Inflammatory macrophage (primary cell): Measurements from ENCODE around the gene DNMT3A.

ENCODE experiments used
- DNase-seq, 2 donors: peaks; one replicate each; pipeline ENCODE4 v3.0.0-alpha.2; 2020 to 2022

Gene DNMT3A

GRCh38 chr2:25342372-25343186 lies 854 bp upstream of the DNMT3A start:
- peak; percentile 78 for DNase-seq

GRCh38 chr2:25341011-25341727 lies 556 bp downstream of the DNMT3A start:
- peak in 1 of 2 donors; percentile 40 for DNase-seq

- DNase-seq: peak in 1 of 2 donors; percentile 26
Measured at GRCh38 chr2:25340181-25340921, 1.4 kb downstream of the DNMT3A start.

DNA sequence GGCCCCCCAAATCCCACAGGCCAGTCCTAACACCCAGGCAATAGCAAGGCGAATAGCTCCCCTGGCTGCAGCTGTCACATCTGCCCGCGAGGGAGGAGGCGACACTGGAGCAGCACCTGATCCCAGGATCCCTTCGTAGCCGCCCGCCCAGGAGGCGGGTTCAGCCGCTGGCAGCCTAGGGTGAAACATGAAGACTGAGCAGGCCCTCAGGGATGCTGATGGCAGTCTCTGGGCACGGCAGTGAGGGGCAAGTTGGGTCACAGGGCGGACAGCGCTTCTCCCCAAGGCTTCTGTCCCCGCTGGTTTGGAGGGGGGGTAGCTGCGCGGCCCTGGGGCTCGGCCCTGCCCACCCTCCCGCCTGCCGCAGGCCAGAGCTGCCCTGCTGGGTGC lies 1.9 kb downstream of the DNMT3A start:
- no peak for DNase-seq

DNA sequence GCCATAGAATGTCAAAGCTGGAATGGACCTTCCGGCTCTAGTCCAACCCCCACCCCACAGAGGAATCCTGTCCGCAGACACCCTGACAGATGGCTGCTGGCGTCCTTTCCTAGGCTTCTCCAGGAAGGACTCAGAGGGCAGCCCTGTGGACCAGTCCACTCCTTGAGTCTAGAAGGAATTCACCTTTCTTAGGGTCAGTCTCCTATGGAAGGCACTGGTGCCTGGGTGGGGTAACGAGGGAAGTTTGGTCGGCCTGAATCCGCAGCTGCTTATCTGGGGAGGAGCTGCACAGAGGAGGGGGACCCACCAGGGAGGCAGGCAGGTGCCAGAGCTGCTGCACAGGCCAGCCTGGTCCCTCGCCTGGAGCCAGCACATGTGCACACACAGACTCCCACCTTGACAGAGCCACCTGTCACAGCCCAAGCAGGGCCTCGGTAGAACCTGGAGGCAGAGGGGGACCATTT lies 2.5 kb downstream of the DNMT3A start:
- DNase-seq: no peak

- no peak for DNase-seq
Measured at GRCh38 chr2:25338401-25338800, 3.3 kb downstream of the DNMT3A start.

GRCh38 chr2:25337891-25338290 lies 3.8 kb downstream of the DNMT3A start:
- DNase-seq: no peak

GRCh38 chr2:25337276-25337675 lies 4.4 kb downstream of the DNMT3A start:
- DNase-seq: no peak

DNA sequence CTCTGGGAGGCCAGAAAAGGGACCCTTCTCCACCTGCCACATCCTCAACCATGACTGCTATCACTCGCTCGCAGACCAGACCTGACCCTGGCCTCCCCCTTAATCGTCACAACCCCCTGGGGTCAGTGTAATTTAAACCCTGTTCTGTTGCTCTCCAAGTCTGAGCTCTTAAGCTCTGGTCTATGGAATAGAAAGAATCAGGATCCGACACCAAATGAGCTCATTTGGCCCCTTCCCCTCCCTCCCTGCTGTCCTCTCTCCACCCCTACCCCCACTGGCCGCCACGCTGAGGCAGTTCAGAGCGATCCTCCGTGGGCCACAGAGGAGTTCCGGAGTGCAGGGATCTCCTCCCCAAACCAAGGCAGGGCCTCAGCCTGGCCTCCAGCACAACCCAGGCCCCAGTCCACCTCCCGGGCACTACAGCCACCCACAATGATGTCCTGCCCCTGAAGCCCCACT lies 5.3 kb downstream of the DNMT3A start:
- no peak for DNase-seq

GRCh38 chr2:25335971-25336370 lies 5.8 kb downstream of the DNMT3A start:
- no peak for DNase-seq

GRCh38 chr2:25335204-25335603 lies 6.5 kb downstream of the DNMT3A start:
- no peak for DNase-seq

DNA sequence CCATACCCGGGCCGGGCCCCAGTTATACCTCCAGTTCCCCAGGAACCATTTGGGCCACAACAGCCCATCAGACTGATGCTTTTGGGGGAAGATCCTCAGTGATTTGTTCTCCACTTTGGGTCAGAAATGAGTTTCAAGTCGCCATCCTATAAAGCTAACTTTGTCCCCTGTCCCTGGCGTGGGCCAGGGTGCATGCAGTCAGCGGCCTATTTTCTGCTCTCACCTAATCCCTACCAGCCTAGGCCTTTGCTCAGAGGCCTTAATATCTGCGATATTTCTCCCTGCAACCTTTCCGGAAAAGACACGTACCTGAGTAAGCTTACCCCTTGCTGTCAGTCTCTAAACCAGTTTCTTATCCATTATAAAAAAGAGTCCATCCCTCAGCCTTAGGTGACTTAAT lies 7.2 kb downstream of the DNMT3A start:
- DNase-seq: no peak

GRCh38 chr2:25333981-25334380 lies 7.7 kb downstream of the DNMT3A start:
- no peak for DNase-seq

DNA sequence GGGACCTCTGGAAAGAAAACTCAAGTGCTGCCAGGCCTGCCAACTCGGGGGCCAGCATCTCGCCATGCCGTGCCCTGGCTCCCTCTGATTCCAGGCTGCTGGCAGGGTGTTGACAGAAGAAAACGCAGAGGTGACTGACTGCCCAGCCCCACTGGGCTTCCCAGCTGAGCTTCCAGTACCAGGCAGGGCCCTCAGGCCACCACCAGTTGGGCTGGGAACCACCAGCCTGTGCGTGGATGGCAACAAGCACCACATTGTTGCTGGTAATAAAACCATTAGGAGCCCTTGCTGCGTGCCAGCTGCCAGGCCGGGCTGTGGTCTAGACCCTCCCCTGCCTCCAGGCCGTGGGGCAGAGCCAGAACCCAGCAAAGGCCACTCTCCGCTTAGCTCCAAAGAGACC lies 9.2 kb downstream of the DNMT3A start:
- no peak for DNase-seq

GRCh38 chr2:25331686-25332365 lies 9.9 kb downstream of the DNMT3A start:
- DNase-seq: peak in 1 of 2 donors; percentile 28

GRCh38 chr2:25330937-25331336 lies 10.8 kb downstream of the DNMT3A start:
- no peak for DNase-seq

- no peak for DNase-seq
Measured at GRCh38 chr2:25330273-25330672, 11.5 kb downstream of the DNMT3A start.

GRCh38 chr2:25328152-25329085 lies 13.3 kb downstream of the DNMT3A start:
- DNase-seq: no peak

DNA sequence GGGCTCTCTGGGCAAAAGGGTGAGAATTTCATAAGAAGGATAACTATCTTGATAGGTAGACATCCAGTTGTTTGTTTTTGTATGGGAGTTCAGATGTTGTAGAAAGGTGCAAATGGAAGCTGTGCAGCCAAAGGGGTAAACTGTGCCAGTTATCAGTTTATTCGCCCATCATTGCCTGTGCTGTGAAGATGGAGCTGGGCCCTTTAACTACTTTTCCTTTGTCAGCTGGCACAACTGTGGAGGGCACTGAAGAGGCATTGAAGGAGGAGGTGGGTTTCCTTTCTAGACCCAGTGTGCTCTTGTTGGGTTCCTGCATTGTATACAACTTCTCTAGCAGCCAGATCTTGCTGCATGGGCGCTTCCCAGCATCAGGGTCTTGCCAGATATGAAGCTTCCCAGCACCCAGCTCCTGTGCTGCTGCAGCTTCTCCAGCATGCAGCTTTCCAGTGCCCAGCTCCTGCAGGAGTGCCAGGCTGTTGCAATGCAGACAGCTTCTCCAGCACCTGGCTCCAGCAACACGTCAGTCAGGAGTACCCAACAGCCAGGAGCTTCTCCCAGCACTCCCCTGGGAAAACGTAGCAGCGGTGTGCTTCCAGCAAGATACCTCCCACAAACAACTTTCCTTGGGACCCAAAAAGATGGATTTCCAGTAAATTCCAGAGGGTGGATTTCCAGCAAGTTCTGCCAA lies 15.3 kb downstream of the DNMT3A start:
- DNase-seq: no peak

DNA sequence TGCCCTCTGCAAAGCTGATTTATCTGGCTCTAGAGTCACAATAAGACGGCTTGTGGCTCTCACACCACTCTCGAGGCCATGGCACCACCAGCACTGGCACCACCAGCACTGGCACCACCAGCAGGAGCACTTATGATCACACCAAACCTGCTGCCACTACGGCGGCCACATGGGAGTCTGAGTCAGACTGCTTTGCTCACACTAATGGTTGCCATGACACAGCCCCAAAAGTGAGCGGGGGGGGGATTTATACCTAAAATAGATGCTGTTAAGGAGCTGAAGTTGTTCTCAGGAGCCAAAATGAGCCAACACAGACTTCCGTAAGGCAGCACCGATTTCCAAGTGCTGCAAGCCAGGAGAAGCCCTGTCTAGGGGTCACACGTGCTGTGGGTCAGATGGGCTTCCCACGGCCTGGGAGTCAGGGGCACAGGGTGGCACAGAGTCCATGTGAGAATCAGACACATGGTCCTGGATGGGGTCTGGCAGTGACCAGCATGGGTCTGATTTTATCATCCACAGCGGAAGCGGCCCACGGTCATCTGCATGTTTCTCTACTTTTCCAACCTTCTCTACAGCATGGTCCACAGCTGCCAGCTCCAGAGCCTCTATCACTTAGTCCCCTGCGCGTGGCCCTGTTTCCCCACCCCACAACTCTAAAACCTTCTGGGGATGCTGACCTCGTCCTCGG lies 16.7 kb downstream of the DNMT3A start:
- no peak for DNase-seq
